ENCODE measurements around the gene KLHL22.
A peak's percentile ranks its signal among the peaks of the same experiment; 100 is the strongest.

Gene KLHL22

DNA sequence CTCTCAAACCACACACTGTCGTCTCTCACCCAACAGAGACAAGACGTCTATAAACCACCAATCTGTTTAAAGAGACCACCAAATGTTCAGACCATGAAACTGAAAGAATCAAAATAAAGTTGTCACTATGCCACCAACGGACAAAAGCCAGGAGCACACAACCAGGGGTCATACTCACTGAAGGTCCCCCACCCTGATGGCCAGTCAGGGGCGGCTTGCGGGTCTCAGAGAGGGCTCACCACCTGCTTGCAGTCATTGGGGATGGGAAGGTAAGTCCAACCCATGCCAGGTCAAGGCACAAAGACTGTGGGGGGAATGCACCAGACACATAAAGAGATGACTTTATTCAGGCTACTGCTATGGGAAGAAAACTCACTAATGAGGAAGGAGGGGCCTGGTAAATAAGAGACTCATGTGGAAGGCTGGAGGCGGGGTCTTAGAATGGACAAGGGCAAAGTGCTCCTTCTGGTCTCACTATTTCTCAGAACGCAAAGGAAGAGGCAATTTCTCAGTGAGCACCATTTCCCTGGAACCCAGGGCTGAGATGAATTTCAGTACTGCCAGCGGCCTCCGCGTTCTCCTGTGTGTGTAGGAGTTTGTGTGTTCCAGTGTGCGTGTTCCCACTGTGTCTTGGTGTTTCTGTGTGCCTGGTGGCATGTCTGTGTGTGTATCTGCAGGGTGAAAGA, 75.3 kb downstream of the KLHL22 start:
- TF ChIP-seq TAF1 (IDR thresholded peaks at IDR 0.05; ENCODE audit: low read depth) (no peak), TCF12 (IDR thresholded peaks at IDR 0.05; ENCODE audit: low read depth) (no peak), RAD21 (IDR thresholded peaks at IDR 0.05; ENCODE audit: low read depth) (no peak), TEAD4 (IDR thresholded peaks at IDR 0.05) (no peak)
- TF ChIP-seq, protein P1, sequence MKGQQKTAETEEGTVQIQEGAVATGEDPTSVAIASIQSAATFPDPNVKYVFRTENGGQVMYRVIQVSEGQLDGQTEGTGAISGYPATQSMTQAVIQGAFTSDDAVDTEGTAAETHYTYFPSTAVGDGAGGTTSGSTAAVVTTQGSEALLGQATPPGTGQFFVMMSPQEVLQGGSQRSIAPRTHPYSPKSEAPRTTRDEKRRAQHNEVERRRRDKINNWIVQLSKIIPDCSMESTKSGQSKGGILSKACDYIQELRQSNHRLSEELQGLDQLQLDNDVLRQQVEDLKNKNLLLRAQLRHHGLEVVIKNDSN (IDR thresholded peaks at IDR 0.05): no peak

DNA sequence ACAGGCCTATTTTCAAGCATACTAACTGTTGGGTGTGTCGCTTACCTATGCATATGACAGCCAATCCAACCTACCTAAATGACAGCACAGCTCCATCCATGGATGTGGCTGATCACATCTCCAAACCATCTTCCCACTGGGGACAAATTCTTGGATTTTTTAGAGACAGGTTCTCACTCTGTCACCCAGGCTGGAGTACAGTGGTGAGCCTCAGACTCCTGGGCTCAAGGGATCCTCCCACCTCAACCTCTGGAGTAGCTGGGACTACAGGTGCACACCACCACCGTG, 76.0 kb downstream of the KLHL22 start:
- TF ChIP-seq, protein P2, sequence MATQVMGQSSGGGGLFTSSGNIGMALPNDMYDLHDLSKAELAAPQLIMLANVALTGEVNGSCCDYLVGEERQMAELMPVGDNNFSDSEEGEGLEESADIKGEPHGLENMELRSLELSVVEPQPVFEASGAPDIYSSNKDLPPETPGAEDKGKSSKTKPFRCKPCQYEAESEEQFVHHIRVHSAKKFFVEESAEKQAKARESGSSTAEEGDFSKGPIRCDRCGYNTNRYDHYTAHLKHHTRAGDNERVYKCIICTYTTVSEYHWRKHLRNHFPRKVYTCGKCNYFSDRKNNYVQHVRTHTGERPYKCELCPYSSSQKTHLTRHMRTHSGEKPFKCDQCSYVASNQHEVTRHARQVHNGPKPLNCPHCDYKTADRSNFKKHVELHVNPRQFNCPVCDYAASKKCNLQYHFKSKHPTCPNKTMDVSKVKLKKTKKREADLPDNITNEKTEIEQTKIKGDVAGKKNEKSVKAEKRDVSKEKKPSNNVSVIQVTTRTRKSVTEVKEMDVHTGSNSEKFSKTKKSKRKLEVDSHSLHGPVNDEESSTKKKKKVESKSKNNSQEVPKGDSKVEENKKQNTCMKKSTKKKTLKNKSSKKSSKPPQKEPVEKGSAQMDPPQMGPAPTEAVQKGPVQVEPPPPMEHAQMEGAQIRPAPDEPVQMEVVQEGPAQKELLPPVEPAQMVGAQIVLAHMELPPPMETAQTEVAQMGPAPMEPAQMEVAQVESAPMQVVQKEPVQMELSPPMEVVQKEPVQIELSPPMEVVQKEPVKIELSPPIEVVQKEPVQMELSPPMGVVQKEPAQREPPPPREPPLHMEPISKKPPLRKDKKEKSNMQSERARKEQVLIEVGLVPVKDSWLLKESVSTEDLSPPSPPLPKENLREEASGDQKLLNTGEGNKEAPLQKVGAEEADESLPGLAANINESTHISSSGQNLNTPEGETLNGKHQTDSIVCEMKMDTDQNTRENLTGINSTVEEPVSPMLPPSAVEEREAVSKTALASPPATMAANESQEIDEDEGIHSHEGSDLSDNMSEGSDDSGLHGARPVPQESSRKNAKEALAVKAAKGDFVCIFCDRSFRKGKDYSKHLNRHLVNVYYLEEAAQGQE (IDR thresholded peaks at IDR 0.05; ENCODE audit: low read depth): no peak
- TF ChIP-seq ZBTB7A (IDR thresholded peaks at IDR 0.05; ENCODE audit: low read depth) (no peak), TEAD4 (IDR thresholded peaks at IDR 0.05) (no peak), CEBPB (IDR thresholded peaks at IDR 0.05) (no peak), EGR1 (IDR thresholded peaks at IDR 0.05) (no peak), YY1 (IDR thresholded peaks at IDR 0.05; ENCODE audit: low read depth) (no peak), RAD21 (IDR thresholded peaks at IDR 0.05; ENCODE audit: low read depth) (no peak), TAF1 (IDR thresholded peaks at IDR 0.05; ENCODE audit: low read depth) (no peak), TCF12 (IDR thresholded peaks at IDR 0.05; ENCODE audit: low read depth) (no peak), NFIC (IDR thresholded peaks at IDR 0.05) (no peak)
- TF ChIP-seq, protein P1 (IDR thresholded peaks at IDR 0.05): no peak
- TF ChIP-seq, protein P3, sequence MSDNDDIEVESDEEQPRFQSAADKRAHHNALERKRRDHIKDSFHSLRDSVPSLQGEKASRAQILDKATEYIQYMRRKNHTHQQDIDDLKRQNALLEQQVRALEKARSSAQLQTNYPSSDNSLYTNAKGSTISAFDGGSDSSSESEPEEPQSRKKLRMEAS (IDR thresholded peaks at IDR 0.05): no peak

DNA sequence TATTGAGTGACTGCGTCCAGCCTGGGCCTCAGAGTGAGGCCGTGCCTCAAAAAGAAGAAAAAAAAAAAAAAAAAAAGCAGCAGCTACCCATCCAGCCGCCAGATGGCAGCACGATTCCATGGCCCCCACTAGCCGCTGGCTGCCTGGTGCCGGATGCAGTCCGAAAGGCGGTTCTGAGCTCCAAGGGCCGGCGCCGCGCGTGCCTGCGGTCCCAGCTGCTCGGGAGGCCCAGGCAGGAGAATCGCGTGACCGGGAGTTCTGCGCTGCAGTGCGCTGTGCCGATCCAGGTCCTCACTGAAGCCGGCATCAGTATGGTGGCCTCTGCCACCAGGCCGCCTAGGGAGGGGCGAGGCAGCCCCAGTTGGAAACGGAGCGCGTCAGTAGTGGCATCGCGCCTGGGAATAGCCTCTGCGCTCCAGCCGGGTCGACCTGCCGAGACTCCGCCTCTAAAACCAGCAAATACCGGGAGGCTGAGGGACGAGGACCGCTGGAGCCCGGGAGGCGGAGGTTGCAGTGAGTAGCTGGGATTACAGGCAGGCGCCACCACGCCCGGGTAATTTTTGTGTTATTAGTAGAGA, 77.3 kb downstream of the KLHL22 start:
- TF ChIP-seq, protein P3 (IDR thresholded peaks at IDR 0.05): peak; percentile 74
- TF ChIP-seq, protein P1 (IDR thresholded peaks at IDR 0.05): peak; percentile 20; the same call in 1 of the 2 replicates
- TF ChIP-seq RAD21 (IDR thresholded peaks at IDR 0.05; ENCODE audit: low read depth) (peak; percentile 94), NFIC (IDR thresholded peaks at IDR 0.05) (0 out of 2 replicates have a peak, but pooled peaks have one; percentile 9), ZBTB7A (IDR thresholded peaks at IDR 0.05; ENCODE audit: low read depth) (0 out of 2 replicates have a peak, but pooled peaks have one; percentile 14), TAF1 (IDR thresholded peaks at IDR 0.05; ENCODE audit: low read depth) (no peak), TCF12 (IDR thresholded peaks at IDR 0.05; ENCODE audit: low read depth) (no peak)

DNA sequence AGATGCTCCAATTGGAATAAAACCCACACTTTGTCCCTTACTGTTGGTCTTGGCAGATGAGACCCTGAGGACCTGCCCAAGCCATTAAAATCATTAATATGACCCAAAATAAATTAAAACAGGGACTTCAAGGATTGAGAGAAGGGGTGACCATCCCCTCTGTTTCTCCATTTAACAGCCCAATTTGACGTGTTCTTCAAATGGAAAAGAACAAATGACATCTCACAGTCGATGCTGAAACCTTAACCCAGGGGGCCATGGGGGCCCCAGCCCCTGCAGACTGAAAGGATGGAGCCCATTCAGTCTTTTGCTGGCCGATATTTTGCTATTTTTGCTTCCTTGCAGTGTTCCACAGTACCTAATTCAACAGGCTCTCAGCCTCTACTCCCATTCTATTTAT, 81.1 kb downstream of the KLHL22 start:
- no peak for TF ChIP-seq TEAD4 (IDR thresholded peaks at IDR 0.05)
- TF ChIP-seq RAD21 (IDR thresholded peaks at IDR 0.05; ENCODE audit: low read depth): no peak
- TF ChIP-seq, protein P1 (IDR thresholded peaks at IDR 0.05): no peak

DNA sequence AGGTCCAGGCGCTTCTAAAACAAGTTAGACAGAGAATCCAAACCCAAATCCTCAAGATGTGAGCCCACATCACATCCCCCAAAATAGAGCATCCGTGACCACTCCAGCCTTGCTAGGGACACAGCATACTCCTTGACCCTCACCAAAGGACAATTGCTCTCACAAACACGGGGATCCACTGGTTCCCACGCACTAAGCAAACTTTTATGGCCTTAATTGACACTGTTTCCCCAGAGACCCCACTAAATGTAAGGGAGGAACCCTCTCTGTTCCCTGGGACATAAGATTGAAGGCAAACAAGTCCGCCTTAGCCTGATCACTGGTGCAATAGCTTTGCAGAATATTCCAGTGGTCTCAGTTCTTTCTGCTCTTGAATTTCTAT, 81.5 kb downstream of the KLHL22 start:
- TF ChIP-seq EP300 (IDR thresholded peaks at IDR 0.05; ENCODE audit: borderline replicate concordance) (no peak), TEAD4 (IDR thresholded peaks at IDR 0.05) (no peak), TAF1 (IDR thresholded peaks at IDR 0.05; ENCODE audit: low read depth) (no peak), CREB1 (IDR thresholded peaks at IDR 0.05; ENCODE audit: low read depth) (no peak), ZBTB7A (IDR thresholded peaks at IDR 0.05; ENCODE audit: low read depth) (no peak), CEBPB (IDR thresholded peaks at IDR 0.05) (no peak), RAD21 (IDR thresholded peaks at IDR 0.05; ENCODE audit: low read depth) (no peak)
- TF ChIP-seq, protein P1 (IDR thresholded peaks at IDR 0.05): no peak
- TF ChIP-seq, protein P3 (IDR thresholded peaks at IDR 0.05): no peak
- TF ChIP-seq, protein P2 (IDR thresholded peaks at IDR 0.05; ENCODE audit: low read depth): no peak
